ENCODE data around the gene ATXN7. TPM values are rescaled to one million over a fixed set of nuclear protein-coding genes. Genes with fewer than 3 reads are reported as not detected.

Gene ATXN7
- total and polyA plus RNA-seq, 2 experiments from 2014 or later = 3.0 to 14.4 TPM

DNA sequence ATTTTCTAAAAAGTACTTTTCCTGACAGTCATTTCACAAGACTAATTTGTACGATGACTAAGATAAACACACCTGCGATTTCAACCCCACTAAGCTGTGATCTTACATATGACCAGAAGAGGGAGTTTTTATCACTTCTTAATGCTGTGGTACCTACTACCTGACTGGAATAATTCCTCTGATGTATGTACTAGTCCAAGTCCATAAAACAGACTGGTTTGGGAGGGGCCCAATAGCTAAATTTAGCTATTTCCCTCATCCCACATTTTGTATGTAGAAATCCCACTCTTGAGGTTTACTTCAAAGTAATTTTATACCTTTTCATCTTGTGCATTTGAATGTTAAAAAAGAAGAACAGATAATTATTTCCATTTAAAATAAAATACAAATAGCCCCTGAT is 98.2 kb downstream of the ATXN7 start:
- Histone ChIP-seq H3K36me3 (replicated peaks; ENCODE audit: insufficient read depth, low read depth) (no peaks in the 10 kb centered on the region), H2AFZ (no peak overlapping the region), H4K20me1 (ENCODE audit: insufficient read depth, poor library complexity, severe bottlenecking) (no peaks in the 10 kb centered on the region), H3K27me3 (no peaks in the 10 kb centered on the region), H3K4me2 (no peak overlapping the region), H3K9me3 (ENCODE audit: low read depth) (no peaks in the 10 kb centered on the region), H3K4me3 (no peak overlapping the region), H3K79me2 (peaks cover 34% of the 10 kb centered on the region), H3K27ac (no peak overlapping the region), H3K9me2 (replicated peaks; ENCODE audit: insufficient read depth) (no peaks in the 10 kb centered on the region), H3K4me1 (ENCODE audit: insufficient read depth) (peaks cover 17% of the 10 kb centered on the region)
- no peak for TF ChIP-seq EZH2phosphoT487 (IDR thresholded peaks at IDR 0.05; ENCODE audit: low read depth, severe bottlenecking, unreplicated experiment)
- TF ChIP-seq, protein P1, sequence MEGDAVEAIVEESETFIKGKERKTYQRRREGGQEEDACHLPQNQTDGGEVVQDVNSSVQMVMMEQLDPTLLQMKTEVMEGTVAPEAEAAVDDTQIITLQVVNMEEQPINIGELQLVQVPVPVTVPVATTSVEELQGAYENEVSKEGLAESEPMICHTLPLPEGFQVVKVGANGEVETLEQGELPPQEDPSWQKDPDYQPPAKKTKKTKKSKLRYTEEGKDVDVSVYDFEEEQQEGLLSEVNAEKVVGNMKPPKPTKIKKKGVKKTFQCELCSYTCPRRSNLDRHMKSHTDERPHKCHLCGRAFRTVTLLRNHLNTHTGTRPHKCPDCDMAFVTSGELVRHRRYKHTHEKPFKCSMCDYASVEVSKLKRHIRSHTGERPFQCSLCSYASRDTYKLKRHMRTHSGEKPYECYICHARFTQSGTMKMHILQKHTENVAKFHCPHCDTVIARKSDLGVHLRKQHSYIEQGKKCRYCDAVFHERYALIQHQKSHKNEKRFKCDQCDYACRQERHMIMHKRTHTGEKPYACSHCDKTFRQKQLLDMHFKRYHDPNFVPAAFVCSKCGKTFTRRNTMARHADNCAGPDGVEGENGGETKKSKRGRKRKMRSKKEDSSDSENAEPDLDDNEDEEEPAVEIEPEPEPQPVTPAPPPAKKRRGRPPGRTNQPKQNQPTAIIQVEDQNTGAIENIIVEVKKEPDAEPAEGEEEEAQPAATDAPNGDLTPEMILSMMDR (IDR thresholded peaks at IDR 0.05; ENCODE audit: poor library complexity) = peak; percentile 58
- 40% methylated on average over 2 of the region's 2 CpGs for WGBS (ENCODE audit: low lambda C conversion rate, missing lambda C conversion rate)
- DNase-seq (ENCODE audit: low spot score) = peak; percentile 60

GRCh38 chr3:63963496-63963895 is 99.8 kb downstream of the ATXN7 start:
- no peak overlapping the region for H3K4me2 ChIP-seq
- no peak for TF ChIP-seq EZH2 (IDR thresholded peaks at IDR 0.05; ENCODE audit: borderline replicate concordance)
- TF ChIP-seq, protein P1 (IDR thresholded peaks at IDR 0.05; ENCODE audit: poor library complexity) = no peak
- no peak for TF ChIP-seq EZH2phosphoT487 (IDR thresholded peaks at IDR 0.05; ENCODE audit: low read depth, severe bottlenecking, unreplicated experiment)

GRCh38 chr3:63964681-63965485 is 101.2 kb downstream of the ATXN7 start:
- H4K20me1 ChIP-seq (ENCODE audit: insufficient read depth, poor library complexity, severe bottlenecking) = no peaks in the 10 kb centered on the region
- no peak overlapping the region for H2AFZ ChIP-seq
- no peaks in the 10 kb centered on the region for H3K36me3 ChIP-seq (replicated peaks; ENCODE audit: insufficient read depth, low read depth)
- 45% methylated on average over 6 of the region's 6 CpGs for WGBS (ENCODE audit: low lambda C conversion rate, missing lambda C conversion rate)
- no peak overlapping the region for H3K4me3 ChIP-seq
- no peaks in the 10 kb centered on the region for H3K9me3 ChIP-seq (ENCODE audit: low read depth)
- peaks cover 29% of the 10 kb centered on the region for H3K79me2 ChIP-seq
- no peak overlapping the region for H3K27ac ChIP-seq
- TF ChIP-seq, protein P1 (IDR thresholded peaks at IDR 0.05; ENCODE audit: poor library complexity) = no peak
- TF ChIP-seq EZH2 (IDR thresholded peaks at IDR 0.05; ENCODE audit: borderline replicate concordance) (no peak), EZH2phosphoT487 (IDR thresholded peaks at IDR 0.05; ENCODE audit: low read depth, severe bottlenecking, unreplicated experiment) (no peak)
- no peaks in the 10 kb centered on the region for H3K9me2 ChIP-seq (replicated peaks; ENCODE audit: insufficient read depth)
- H3K27me3 ChIP-seq = no peaks in the 10 kb centered on the region
- no peak for DNase-seq (ENCODE audit: low spot score)
- H3K4me1 ChIP-seq (ENCODE audit: insufficient read depth) = peaks cover 43% of the 10 kb centered on the region
- H3K4me2 ChIP-seq = no peak overlapping the region

More at GRCh38 chr3:63963496-63963895, 99.8 kb downstream of the ATXN7 start:
- no peaks in the 10 kb centered on the region for H3K9me3 ChIP-seq (ENCODE audit: low read depth)
- DNase-seq (ENCODE audit: low spot score) = no peak
- no peak overlapping the region for H3K4me3 ChIP-seq
- peaks cover 22% of the 10 kb centered on the region for H3K79me2 ChIP-seq
- no peak overlapping the region for H2AFZ ChIP-seq
- no peak overlapping the region for H3K27ac ChIP-seq
- no peaks in the 10 kb centered on the region for H3K9me2 ChIP-seq (replicated peaks; ENCODE audit: insufficient read depth)
- H3K4me1 ChIP-seq (ENCODE audit: insufficient read depth) = peaks cover 30% of the 10 kb centered on the region
- no peaks in the 10 kb centered on the region for H4K20me1 ChIP-seq (ENCODE audit: insufficient read depth, poor library complexity, severe bottlenecking)
- H3K36me3 ChIP-seq (replicated peaks; ENCODE audit: insufficient read depth, low read depth) = no peaks in the 10 kb centered on the region
- no peaks in the 10 kb centered on the region for H3K27me3 ChIP-seq
- WGBS (ENCODE audit: low lambda C conversion rate, missing lambda C conversion rate) = 74% methylated on average over 1 of the region's 1 CpG

Measured in hepatocyte (in vitro differentiated cells).